T-helper 1 cell (primary cell): ENCODE results near the gene DSCAML1.
A peak's percentile ranks its signal among the peaks of the same experiment; 100 is the strongest.

Source experiments
- DNase-seq, 5 donors: peaks; one replicate each; pipeline ENCODE4 v3.0.0-alpha.2; 2012 to 2020

DSCAML1 gene

GRCh38 chr11:117440258-117440657, 356.8 kb downstream of the DSCAML1 start:
- no peak for DNase-seq

DNA sequence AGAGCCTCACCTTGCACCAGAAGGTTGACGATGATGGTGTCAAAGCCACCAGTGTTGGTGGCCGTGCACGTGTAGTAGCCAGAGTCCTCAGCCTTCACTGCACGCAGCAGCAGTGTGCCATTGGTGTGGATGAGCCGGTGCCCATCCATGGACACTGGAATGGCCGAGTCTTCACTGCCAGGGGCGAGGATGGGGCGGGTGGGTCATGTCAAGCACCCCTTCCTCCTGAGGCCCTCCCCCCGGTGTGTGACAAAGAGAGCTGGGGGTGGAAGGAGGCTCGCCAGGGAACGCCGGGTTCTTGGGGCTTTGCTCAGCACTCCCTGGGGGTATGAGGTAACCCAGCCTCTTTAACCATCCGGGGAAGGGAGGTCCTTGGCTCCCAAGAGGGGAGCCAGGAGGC, 357.8 kb downstream of the DSCAML1 start:
- no peak for DNase-seq

- no peak for DNase-seq
Observed at GRCh38 chr11:117438371-117439000, 358.5 kb downstream of the DSCAML1 start.

DNA sequence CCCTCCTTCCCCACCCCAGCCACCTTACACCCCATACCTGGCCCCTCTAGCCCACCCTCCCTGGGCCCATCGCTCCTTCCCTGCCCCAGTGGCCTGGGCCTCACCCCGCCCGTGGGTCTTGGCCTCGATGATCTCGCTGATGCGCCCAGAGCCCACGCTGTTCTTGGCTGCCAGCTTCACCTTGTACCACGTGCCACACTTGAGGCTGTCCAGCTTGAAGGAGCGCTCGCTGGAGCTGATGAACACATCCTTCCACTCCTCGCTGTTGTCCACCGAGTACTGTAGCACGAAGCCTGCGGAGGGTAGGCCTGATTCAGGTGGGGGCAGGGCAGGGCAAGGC, 359.3 kb downstream of the DSCAML1 start:
- no peak for DNase-seq

- no peak for DNase-seq
Observed at GRCh38 chr11:117437041-117437790, 359.8 kb downstream of the DSCAML1 start.

DNA sequence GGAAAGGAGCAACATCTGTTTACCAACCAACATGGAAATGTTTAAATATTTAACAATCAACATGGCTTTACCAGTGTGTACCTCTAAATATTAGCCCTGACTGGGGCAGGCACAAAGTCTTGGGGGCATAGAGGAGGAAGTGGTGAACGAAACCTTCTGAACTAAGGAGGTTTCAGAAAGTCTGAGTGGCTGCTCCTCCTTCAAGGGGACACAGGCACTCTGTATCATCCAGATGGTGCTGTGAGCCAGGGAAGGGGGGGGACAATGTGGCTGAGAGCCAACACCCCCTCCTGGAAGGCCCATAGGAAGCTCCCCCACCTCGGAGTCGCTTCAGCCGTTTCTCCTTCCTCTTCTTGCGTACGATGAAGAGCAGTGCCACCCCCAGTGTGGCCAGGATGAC, 361.7 kb downstream of the DSCAML1 start:
- DNase-seq: no peak

- no peak for DNase-seq
Observed at GRCh38 chr11:117434481-117434880, 362.5 kb downstream of the DSCAML1 start.

DNA sequence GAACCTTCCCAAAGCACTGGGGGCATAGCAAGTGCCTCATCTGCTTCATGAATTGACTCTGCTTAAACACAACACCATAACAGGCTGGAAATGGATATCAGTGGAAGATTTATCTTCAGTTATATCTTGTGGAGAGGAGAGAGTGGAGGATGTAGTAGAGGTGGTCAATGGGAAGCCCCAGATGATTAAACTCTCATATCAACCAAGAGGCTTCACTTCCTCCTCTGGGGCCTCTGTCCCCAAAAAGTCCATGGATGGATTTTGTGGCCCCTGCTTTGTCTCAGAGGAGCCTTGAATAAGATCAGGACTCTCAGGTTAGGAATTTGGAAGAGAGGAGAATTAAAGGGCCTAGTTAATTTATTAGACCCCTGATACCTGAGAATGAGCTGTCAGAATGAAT, 363.3 kb downstream of the DSCAML1 start:
- DNase-seq: no peak

DNA sequence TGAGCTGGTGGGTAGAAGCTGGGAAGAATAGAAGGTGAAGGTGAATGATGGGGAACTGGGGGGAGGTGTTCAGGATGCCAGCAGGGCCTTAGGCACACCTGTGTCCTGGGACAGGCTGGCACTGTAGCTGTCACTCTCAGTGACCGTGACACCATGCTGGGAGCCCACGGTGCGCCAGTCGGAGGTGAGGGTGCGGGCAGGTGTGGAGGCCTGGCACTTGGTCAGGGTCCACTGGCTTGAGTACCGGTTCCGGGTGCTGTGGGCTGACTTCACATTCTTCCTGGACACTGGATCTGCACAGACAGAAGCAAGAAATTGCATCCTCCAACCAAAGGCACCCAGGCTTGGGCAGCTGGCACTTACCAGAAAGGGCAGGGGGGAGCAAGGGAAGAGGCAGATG, 365.6 kb downstream of the DSCAML1 start:
- no peak for DNase-seq

DNA sequence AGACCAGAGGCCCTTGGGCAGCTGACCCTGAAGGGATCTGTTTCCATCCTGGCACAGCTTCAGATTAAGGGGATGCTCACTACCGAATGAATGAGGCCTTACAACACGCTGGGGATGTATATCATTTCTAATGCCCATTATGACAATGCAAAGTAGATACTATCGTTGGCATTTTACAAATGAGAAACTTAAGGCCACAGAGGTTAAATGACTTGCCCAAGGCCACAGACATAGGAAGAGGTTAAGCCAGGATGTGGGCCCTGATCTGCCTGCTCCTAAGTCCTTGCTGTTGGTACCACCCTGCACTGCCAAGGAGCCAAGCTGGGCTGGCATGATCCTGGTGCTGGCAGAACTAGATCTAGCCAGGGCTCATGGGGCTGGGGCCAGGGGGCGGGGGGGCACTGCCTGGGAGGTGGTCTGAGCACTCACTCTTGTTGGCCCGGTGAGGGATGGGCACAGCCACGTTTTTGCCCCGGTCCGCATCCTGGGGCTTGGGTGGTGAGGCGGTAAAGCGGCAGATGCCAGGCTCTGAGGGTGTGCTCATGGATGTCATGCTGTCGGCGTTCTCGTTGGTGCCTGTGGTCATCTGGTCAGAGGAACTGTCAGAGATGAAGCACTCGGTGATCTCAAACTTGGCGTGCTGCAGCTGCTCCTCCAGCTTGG, 366.6 kb downstream of the DSCAML1 start:
- DNase-seq: no peak

- no peak for DNase-seq
Observed at GRCh38 chr11:117428856-117429229, 368.2 kb downstream of the DSCAML1 start.

GRCh38 chr11:117428186-117428855, 368.7 kb downstream of the DSCAML1 start:
- DNase-seq: no peak

DNA sequence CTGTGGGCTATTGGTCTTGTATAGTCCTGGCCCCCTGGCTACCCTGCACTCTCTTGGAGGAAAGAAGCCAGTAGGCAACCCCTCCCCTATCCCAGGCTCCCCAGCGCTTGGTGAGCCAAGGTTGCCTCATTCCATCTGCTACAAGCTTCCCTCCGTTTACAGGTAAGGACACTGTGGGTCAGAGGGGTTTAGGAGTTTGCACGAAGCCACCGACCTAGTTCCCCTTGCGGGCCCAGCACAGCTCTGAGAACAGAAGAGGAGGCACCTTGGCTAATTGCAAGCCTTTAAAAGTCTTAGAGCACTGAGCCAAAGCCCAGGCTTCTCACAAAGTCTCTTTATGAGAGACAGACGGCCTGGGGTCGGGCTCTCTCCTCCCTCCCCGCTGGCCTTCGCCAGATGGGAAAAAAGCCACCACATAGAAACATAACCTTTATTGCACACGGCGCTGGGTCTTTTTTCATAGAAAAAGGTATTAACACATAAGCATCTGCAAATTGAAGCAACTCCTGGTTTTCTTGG, 369.6 kb downstream of the DSCAML1 start:
- DNase-seq: no peak

DNA sequence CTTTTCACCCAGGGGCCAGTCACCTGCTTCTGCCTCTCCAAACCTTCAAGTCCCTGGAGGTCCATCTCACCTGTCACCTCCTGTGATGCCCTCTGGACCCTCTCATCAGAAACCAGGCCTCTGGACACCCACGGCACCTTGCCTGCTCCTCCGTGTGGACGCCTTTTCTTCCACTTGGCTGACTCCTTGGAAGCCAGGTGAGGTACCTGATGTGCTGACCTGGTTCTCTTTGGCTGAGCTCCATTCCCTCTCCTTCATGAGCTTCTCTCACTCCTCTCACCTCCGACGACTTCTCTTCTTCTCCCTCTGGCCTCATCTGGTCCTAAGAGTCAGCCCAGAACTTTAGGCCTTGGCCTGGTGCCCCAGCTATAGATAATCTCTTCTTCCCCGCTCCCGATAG, 370.1 kb downstream of the DSCAML1 start:
- no peak for DNase-seq

DNA sequence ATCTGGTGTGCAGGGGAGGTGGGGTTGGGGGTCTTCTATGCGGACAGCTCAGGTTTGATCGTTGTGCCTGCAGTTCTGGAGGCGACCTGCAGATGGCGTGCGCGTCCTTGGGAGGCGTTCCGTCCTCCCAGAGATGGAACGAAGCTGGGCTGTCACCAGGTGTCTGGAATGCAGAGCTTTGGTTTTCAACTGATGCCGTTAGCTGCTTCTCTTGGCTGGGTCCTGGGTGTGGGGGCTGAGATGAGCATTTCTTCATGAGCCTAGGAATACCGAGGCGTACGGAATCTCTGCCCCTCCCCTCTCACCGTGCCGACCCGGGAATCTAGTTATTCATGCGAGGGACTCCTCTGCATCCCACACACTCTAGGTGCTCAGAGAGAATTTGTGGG, 370.7 kb downstream of the DSCAML1 start:
- peak; percentile 31 to 61 (median 42) for DNase-seq

GRCh38 chr11:117425679-117426296, 371.2 kb downstream of the DSCAML1 start:
- DNase-seq: no peak

GRCh38 chr11:117424781-117425180, 372.2 kb downstream of the DSCAML1 start:
- DNase-seq: no peak

DNA sequence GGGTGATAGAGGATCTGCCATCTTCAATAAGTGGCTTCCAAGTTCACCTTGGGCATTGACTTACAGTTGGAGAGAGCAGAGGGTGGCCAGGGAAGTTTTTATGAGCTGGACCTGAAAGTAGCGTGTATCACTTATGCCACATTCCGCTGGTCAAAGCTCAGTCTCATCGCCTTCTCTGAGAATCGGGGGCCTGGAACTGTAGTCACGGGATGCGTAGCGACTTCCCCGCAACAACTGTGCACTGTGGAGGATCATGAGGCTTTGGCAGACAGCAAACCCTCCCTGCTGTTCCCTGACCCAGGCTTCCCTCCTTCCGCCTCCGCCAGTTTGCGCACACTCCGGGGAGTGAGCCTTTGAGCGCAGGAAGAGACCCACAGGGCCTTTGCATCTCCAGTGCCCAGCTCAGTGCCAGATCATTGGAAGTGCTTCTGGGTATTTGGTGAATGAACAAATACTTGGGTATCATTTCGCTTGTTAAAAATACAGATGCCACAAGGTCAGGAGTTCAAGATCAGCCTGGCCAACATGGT, 373.9 kb downstream of the DSCAML1 start:
- DNase-seq: no peak

DNA sequence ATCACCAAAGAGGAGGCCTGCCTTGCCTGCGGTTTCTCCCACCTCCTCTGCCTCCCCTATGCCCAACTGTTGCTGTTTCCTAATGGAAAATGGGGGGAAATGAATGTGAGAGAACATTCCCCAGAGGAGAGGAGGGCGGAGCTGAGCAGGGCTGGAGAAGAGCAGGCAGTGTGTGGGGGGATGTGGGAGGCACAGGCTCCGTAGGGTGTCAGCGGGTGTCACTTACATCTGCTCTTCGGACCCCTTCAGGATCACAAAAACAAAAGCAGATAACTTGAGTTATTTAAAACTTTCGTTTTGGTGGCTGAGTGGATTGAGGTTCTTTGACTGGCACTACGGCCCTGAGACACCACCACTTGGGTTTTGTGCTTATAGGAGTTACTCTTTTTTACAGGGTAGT, 375.5 kb downstream of the DSCAML1 start:
- no peak for DNase-seq

DNA sequence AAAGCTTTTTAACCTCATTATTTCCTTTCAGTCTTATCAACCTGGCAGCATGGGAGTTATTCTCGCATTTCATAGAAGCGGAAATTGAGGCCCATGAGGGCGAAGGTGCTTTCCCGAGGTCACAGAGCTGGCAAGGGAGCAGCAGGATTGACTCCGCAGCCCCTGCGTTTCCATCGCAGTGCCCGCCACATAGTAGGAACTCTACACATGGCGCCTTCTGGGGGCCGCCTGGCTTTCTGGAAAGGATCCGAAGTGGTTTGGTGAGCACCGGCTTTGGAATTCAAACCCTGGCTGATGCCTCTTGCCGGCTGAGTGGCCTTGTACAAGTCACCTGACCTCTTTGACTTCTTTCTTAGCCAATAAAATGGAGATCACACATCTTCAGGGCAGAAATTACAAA, 376.0 kb downstream of the DSCAML1 start:
- no peak for DNase-seq

GRCh38 chr11:117420598-117420997, 376.4 kb downstream of the DSCAML1 start:
- no peak for DNase-seq

DNA sequence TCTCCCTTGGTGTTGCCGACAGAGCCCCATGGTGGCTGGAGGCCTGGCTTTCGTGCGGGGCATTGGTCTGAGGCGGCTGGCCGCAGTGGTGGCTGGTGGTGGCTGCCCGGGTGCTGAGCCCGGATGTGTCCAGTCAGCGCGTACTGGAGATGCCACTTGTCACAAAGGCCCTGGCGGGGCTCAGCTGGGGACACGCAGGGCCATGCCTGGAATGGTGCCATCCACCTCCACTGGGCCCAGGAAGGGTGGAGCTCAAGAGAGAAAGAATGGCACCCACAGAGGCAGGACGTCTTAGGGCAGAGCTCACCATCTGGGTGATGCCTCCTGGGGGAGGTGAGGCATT, 376.9 kb downstream of the DSCAML1 start:
- no peak for DNase-seq
